ENCODE measurements around the gene SLX9. TPM values are rescaled to one million over a fixed set of nuclear protein-coding genes. Genes with fewer than 3 reads are reported as not detected.

The SLX9 gene
- total and polyA plus RNA-seq, 2 donors (not counting 1 experiment from before 2014, with no cell fraction given) = 11.7 to 15.9 TPM

GRCh38 chr21:44947930-44948331, 8.1 kb downstream of the SLX9 start:
- Histone ChIP-seq H3K9me3 (ENCODE audit: control extremely low read depth in 1 of 3, control insufficient read depth in 2 of 3, insufficient read depth in 1 of 3, low read length in 2 of 3) (no peaks in the 10 kb centered on the region), H3K4me2 (replicated peaks; ENCODE audit: low read depth, low read length, poor library complexity, severe bottlenecking) (no peak overlapping the region), H3K79me2 (ENCODE audit: control insufficient read depth, insufficient read depth, low read length) (peaks cover 98% of the 10 kb centered on the region), H2AFZ (ENCODE audit: insufficient read depth, low read depth, low read length, poor library complexity, severe bottlenecking) (no peak overlapping the region), H4K20me1 (ENCODE audit: control insufficient read depth, insufficient read depth, low read length, poor library complexity, severe bottlenecking) (peaks cover 92% of the 10 kb centered on the region), H3K4me3 (ENCODE audit: control extremely low read depth in 1 of 5, extremely low read depth in 1 of 5, insufficient read depth in 1 of 5, low read depth in 2 of 5, low read length in 4 of 5) (no peak overlapping the region), H3K4me1 (ENCODE audit: control insufficient read depth in 2 of 2, insufficient read depth in 2 of 2, low read length in 2 of 2) (peaks cover 19 to 37% of the 10 kb centered on the region in 2 donors), H3K27ac (ENCODE audit: low read length in 2 of 2) (no peak overlapping the region), H3K27me3 (replicated peaks in 1 of 4; ENCODE audit: control extremely low read depth in 1 of 4, control insufficient read depth in 3 of 4, insufficient read depth in 4 of 4, low read length in 3 of 4) (no peaks in the 10 kb centered on the region), H3K36me3 (replicated peaks in 1 of 2; ENCODE audit: control extremely low read depth in 1 of 2, control insufficient read depth in 1 of 2, extremely low read depth in 1 of 2, insufficient read depth in 2 of 2, low read length in 1 of 2) (peaks cover 0 to 38% of the 10 kb centered on the region in 2 experiments), H3K9ac (ENCODE audit: low read length) (no peak overlapping the region)
- Mint-ChIP-seq H3K9me3 (ENCODE audit: insufficient read depth) (no peaks in the 10 kb centered on the region), H3K4me3 (no peak overlapping the region), H3K4me1 (peaks cover 29% of the 10 kb centered on the region), H3K27ac (no peak overlapping the region), H3K27me3 (no peaks in the 10 kb centered on the region)
- TF ChIP-seq CTCF (IDR thresholded peaks at IDR 0.05) (no peak), EZH2 (IDR thresholded peaks at IDR 0.05; ENCODE audit: borderline replicate concordance, insufficient read depth, low read depth, low read length, poor library complexity, severe bottlenecking) (no peak)
- ChIA-PET CTCF (interaction anchor here (0.6 to 16.3 kb wide), 10 partner anchors 16 to 437 kb away, joined by 3 to 423 read pairs (median 8); partner anchors contain the start of gene UBE2G2), POLR2A (interaction anchor here (0.6 to 0.7 kb wide), 4 partner anchors 25 to 984 kb away, joined by 3 read pairs; no protein-coding TSS in a partner anchor)
- no peak for ATAC-seq (ENCODE audit: low read depth)
- no peak for DNase-seq
- WGBS (ENCODE audit: insufficient coverage) = 96% methylated on average over 33 of the region's 33 CpGs
- intact Hi-C loops (cut with micrococcal nuclease) = no loop called here

GRCh38 chr21:44948426-44949120, 8.7 kb downstream of the SLX9 start:
- no peak overlapping the region for H3K4me3 Mint-ChIP-seq
- ATAC-seq (ENCODE audit: low read depth) (no peak), DNase-seq (no peak)
- Histone ChIP-seq H3K79me2 (ENCODE audit: control insufficient read depth, insufficient read depth, low read length) (peaks cover 98% of the 10 kb centered on the region), H3K4me2 (replicated peaks; ENCODE audit: low read depth, low read length, poor library complexity, severe bottlenecking) (no peak overlapping the region), H3K9ac (ENCODE audit: low read length) (no peak overlapping the region), H4K20me1 (ENCODE audit: control insufficient read depth, insufficient read depth, low read length, poor library complexity, severe bottlenecking) (peaks cover 92% of the 10 kb centered on the region), H3K27ac (ENCODE audit: low read length in 2 of 2) (no peak overlapping the region), H3K4me1 (ENCODE audit: control insufficient read depth in 2 of 2, insufficient read depth in 2 of 2, low read length in 2 of 2) (peaks cover 17 to 37% of the 10 kb centered on the region in 2 donors), H3K36me3 (replicated peaks in 1 of 2; ENCODE audit: control extremely low read depth in 1 of 2, control insufficient read depth in 1 of 2, extremely low read depth in 1 of 2, insufficient read depth in 2 of 2, low read length in 1 of 2) (peaks cover 0 to 37% of the 10 kb centered on the region in 2 experiments), H3K4me3 (ENCODE audit: control extremely low read depth in 1 of 5, extremely low read depth in 1 of 5, insufficient read depth in 1 of 5, low read depth in 2 of 5, low read length in 4 of 5) (no peak overlapping the region), H3K9me3 (ENCODE audit: control extremely low read depth in 1 of 3, control insufficient read depth in 2 of 3, insufficient read depth in 1 of 3, low read length in 2 of 3) (no peaks in the 10 kb centered on the region), H3K27me3 (replicated peaks in 1 of 4; ENCODE audit: control extremely low read depth in 1 of 4, control insufficient read depth in 3 of 4, insufficient read depth in 4 of 4, low read length in 3 of 4) (no peaks in the 10 kb centered on the region), H2AFZ (ENCODE audit: insufficient read depth, low read depth, low read length, poor library complexity, severe bottlenecking) (no peak overlapping the region)
- H3K4me1 Mint-ChIP-seq = peaks cover 26% of the 10 kb centered on the region
- WGBS (ENCODE audit: insufficient coverage) = 94% methylated on average over 16 of the region's 16 CpGs
- intact Hi-C loops (cut with micrococcal nuclease) = loop anchor here (1.0 kb wide), 2 partner anchors 180 to 189 kb away; no protein-coding TSS in a partner anchor
- no peaks in the 10 kb centered on the region for H3K27me3 Mint-ChIP-seq
- H3K9me3 Mint-ChIP-seq (ENCODE audit: insufficient read depth) = no peaks in the 10 kb centered on the region
- POLR2A ChIA-PET = interaction anchor here (0.6 to 0.7 kb wide), 4 partner anchors 24 to 985 kb away, joined by 3 read pairs; no protein-coding TSS in a partner anchor
- no peak overlapping the region for H3K27ac Mint-ChIP-seq
- CTCF ChIA-PET = interaction anchor here (0.8 to 16.3 kb wide), 12 partner anchors 17 to 438 kb away, joined by 3 to 423 read pairs (median 6); partner anchors contain the start of gene UBE2G2
- TF ChIP-seq EZH2 (IDR thresholded peaks at IDR 0.05; ENCODE audit: borderline replicate concordance, insufficient read depth, low read depth, low read length, poor library complexity, severe bottlenecking) (no peak), CTCF (IDR thresholded peaks at IDR 0.05) (no peak)
